ENCODE measurements around the gene CPNE6.
"Not testable (repeated sequence)": the region's sequence is repeated elsewhere in the genome, so short reads cannot be mapped to it uniquely, and the experiment has no call there.

The CPNE6 gene

GRCh38 chr14:24088095-24088494 is 16.7 kb downstream of the CPNE6 start:
- DNase-seq: no peak

GRCh38 chr14:24089890-24090289 is 18.5 kb downstream of the CPNE6 start:
- DNase-seq: no peak

DNA sequence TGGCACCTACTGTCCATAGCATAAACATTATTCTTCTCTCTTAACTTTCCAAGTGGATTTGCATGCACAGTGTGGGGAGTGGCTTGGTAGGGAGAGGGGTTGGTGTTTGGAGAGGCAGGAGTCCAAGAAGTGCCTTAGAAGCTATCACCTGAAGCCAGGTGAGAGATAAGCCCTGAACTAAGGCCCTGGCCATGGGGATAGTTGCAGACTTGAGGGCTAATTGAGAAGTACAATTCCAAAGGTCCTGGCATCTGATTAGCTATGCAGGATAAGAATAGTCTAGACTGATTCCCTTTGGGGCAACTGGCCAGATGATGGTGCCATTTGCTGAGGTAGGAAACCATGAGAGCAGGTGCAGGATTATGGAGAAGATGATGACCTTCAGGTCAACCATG is 20.7 kb downstream of the CPNE6 start:
- DNase-seq: no peak

DNA sequence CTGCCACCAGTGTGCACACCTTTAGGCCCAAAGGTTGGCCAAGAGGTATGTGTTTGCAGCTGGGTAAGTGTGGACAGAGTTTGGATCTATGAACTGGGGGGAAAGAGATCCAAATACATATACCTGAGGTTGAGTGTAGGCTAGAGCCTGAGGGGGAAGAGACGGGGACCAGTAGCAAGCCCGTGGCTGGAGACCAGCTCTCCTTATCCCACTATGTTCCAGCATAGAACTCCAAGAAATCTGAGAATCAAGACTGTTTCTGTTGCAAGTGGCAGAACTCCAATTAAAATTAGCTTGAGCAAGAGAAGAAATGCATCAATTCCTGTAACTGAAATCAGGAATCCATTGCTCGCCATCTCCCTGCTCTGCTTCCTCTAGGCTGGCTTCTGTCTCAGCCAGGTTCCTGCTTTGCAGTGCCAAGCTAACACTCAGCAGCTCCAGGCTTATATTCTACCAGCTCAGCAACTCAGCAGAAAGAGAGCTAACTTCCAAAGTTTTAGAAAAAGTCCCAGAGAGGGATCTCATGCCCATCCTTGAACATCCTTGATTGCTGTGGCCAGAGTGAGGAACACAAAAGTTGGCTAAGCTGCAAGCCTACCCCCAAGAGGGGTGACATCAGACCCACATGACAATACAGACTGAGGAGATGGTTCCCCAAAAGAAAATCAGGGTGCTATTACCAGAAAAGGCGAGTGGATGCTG is 21.3 kb downstream of the CPNE6 start:
- no peak for DNase-seq

GRCh38 chr14:24093207-24093900 is 22.0 kb downstream of the CPNE6 start:
- DNase-seq: no peak

- DNase-seq: peak; percentile 51
These were observed 22.8 kb downstream of the CPNE6 start, which contains the start of gene PCK2 for GRCh38 chr14:24093901-24094840. PCK2 (plus strand) TSS chr14:24094311; CDS start chr14:24094406, 95 bp downstream.

- DNase-seq: no peak
These were observed 23.5 kb downstream of the CPNE6 start for GRCh38 chr14:24094841-24095270.

GRCh38 chr14:24095271-24096068 is 24.1 kb downstream of the CPNE6 start:
- DNase-seq: no peak

DNA sequence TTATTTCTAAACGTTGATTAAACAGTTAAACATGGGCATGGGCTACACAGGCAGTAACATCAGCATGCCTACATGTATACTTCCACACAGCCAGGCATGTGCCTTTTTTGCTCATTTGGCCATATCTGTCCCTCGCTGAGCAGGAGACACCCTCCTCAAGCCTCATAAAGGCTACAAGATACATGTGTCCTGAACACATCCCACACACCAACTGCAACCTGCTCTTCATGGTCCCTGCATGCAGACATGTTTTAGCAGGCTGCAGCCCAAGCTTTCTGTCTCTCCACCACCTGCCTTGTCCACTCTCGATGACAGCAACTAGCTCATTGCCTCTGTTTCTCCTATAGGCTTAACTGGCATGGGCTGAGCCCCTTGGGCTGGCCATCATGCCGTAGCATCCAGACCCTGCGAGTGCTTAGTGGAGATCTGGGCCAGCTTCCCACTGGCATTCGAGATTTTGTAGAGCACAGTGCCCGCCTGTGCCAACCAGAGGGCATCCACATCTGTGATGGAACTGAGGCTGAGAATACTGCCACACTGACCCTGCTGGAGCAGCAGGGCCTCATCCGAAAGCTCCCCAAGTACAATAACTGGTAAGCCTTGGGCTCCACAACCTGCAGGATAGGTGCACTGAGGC is 25.3 kb downstream of the CPNE6 start:
- DNase-seq: no peak

DNA sequence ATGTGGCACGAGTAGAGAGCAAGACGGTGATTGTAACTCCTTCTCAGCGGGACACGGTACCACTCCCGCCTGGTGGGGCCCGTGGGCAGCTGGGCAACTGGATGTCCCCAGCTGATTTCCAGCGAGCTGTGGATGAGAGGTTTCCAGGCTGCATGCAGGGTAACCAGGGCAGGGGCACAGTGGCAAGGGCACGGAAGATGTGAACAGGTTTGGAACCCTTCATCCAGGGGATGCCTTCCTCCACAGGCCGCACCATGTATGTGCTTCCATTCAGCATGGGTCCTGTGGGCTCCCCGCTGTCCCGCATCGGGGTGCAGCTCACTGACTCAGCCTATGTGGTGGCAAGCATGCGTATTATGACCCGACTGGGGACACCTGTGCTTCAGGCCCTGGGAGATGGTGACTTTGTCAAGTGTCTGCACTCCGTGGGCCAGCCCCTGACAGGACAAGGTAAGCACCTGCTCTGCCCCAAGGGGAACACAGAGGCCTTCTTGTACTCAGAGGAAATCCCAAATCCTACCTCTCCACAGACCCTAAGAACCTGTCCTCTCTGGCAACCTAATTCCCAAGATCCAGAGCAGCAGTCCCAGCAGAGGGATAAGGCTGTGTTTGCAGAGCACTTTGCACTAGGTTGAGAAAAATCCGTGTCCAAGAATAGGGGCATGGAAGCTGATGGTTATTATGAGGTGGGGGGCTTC is 27.0 kb downstream of the CPNE6 start:
- DNase-seq: no peak

DNA sequence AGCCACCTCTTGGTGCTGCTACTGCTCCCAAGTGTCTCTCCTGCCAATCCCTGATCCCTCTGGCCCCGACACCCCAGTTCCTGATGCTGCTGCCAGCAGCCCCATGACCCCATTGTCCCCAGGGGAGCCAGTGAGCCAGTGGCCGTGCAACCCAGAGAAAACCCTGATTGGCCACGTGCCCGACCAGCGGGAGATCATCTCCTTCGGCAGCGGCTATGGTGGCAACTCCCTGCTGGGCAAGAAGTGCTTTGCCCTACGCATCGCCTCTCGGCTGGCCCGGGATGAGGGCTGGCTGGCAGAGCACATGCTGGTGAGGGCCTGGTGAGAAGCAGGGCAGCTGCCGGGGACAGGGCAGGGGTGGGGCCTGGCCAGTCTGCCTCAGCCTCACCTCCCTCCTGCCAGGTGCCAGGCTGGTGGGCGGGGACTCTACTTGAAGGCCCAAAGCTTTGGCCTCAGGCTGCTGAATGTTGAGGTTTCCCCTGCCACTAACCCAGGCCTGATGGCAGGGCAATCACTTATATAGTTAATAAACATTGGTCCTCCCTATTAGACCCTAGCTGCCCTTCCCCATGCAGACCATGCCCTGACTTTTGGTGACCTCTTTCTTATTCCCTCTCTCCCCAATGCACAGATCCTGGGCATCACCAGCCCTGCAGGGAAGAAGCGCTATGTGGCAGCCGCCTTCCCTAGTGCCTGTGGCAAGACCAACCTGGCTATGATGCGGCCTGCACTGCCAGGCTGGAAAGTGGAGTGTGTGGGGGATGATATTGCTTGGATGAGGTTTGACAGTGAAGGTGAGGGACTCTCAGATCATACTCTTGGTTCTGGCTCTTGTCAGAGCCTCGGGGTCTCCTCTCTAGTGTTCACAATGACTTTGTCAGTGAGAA is 27.8 kb downstream of the CPNE6 start:
- DNase-seq: no peak

GRCh38 chr14:24100197-24100981 is 29.0 kb downstream of the CPNE6 start:
- no peak for DNase-seq

DNA sequence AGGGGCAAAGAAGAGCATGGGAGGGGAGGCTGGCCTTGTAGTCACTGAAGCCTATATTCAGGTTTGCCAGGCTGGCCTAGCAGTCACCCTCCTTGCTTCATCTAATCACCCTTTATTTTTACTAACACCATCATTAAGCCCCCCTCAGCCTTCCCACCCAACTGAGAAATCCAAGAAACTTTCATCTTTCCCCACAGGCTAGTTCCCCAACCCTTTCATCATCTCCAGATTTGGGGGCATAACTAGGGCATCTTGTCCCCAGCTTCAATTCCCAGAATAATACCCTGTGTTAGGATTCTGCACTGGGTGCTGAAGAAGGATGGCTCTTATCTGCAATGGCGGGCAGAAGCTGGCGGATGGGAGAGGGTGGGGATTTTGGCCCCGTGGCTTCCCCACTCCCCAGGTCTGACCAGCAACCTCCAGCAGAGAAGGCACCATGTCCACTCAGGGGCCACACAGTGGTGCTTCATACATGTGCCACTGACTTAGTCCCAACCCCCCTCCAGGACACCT is 29.7 kb downstream of the CPNE6 start:
- DNase-seq: no peak

- DNase-seq: no peak
These were observed 31.1 kb downstream of the CPNE6 start for GRCh38 chr14:24102357-24103048.

- DNase-seq: no peak
These were observed 32.1 kb downstream of the CPNE6 start for GRCh38 chr14:24103451-24103850.

- not testable (repeated sequence) for DNase-seq
These were observed 34.4 kb downstream of the CPNE6 start for GRCh38 chr14:24105609-24106239.

DNA sequence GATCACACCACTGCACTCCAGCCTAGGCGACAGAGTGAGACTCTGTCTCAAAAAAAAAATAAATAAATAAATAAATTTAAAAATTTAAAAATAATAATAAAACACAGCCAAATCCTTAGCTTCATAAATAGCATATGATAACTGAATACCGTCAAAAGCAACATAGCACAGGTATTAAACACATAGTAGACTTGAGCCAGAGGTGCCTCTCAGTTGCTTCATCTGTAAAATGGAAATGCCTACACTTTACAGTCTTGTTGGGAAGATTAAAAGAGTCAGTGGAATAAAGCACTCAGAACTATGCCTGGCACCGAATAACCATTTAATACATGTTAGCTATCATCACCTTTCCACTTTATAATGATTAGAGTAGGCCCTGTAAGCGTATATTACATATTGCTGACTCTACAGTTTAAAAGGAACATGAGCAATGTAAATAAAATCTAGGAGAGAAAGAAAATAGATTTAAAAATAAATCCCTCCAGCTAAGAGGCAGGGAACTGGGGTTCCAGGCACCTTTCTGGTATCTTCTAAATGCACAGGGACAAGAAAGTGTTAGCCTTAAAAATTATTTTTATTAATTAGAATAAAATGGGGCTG is 35.4 kb downstream of the CPNE6 start:
- DNase-seq: no peak

Data from NCI-H2029 treated with DMSO at 0.1 percent for 48 hours (cell line).